ENCODE results near the gene CLIP4. TPM values are rescaled to one million over a fixed set of nuclear protein-coding genes. Genes with fewer than 3 reads are reported as not detected.

CLIP4 gene
- total RNA-seq, 2 experiments from 2014 or later: 36.8 to 39.4 TPM

DNA sequence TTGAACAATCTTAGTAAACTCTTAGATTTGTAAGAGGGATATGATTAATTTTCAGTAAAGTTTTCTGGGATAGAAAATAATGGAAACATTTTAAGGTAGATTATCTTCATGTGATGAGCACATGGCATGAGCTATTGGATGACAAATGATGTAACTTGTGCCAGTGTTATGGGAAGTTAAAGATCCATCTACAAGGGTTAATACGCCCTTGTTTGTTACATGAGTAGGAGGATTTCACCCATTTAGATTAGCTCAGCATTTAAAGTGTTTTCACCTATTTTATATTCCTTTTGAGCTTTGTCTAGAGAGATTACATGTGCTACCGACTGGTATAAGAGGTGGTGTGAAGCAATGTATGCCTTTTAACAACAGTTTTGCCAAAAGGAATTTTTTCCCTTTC, 5.6 kb downstream of the CLIP4 start:
- no peaks in the 10 kb centered on the region for H3K9me3 ChIP-seq (ENCODE audit: control insufficient read depth in 1 of 2, insufficient read depth in 1 of 2, low read length in 2 of 2)
- H3K4me1 ChIP-seq (ENCODE audit: insufficient read depth, low read length): peaks cover 13% of the 10 kb centered on the region
- peaks cover 69% of the 10 kb centered on the region for H3K36me3 Mint-ChIP-seq (ENCODE audit: low read depth)
- peaks cover 9% of the 10 kb centered on the region for H3K9me3 Mint-ChIP-seq
- intact Hi-C loops (cut with DNase I, micrococcal nuclease): no loop called here
- POLR2A ChIA-PET: interaction anchor here (1.3 to 5.7 kb wide), 3 partner anchors 58 to 110 kb away, joined by 3 to 68 read pairs (median 7); no protein-coding TSS in a partner anchor
- H3K27me3 ChIP-seq (ENCODE audit: control insufficient read depth in 1 of 2, insufficient read depth in 2 of 2, low read length in 2 of 2): no peaks in the 10 kb centered on the region
- DNase-seq: no peak
- H3K4me3 ChIP-seq (ENCODE audit: low read length): no peak overlapping the region
- H3K4me3 Mint-ChIP-seq: no peak overlapping the region
- ATAC-seq (ENCODE audit: poor library complexity): no peak
- H3K4me1 Mint-ChIP-seq (ENCODE audit: low read depth): peaks cover 53% of the 10 kb centered on the region
- TF ChIP-seq, protein P1, sequence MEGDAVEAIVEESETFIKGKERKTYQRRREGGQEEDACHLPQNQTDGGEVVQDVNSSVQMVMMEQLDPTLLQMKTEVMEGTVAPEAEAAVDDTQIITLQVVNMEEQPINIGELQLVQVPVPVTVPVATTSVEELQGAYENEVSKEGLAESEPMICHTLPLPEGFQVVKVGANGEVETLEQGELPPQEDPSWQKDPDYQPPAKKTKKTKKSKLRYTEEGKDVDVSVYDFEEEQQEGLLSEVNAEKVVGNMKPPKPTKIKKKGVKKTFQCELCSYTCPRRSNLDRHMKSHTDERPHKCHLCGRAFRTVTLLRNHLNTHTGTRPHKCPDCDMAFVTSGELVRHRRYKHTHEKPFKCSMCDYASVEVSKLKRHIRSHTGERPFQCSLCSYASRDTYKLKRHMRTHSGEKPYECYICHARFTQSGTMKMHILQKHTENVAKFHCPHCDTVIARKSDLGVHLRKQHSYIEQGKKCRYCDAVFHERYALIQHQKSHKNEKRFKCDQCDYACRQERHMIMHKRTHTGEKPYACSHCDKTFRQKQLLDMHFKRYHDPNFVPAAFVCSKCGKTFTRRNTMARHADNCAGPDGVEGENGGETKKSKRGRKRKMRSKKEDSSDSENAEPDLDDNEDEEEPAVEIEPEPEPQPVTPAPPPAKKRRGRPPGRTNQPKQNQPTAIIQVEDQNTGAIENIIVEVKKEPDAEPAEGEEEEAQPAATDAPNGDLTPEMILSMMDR (IDR thresholded peaks at IDR 0.05): no peak
- H3K27ac Mint-ChIP-seq: no peak overlapping the region
- H3K27ac ChIP-seq (ENCODE audit: low read depth in 1 of 2, low read length in 2 of 2): no peak overlapping the region
- H3K36me3 ChIP-seq (ENCODE audit: insufficient read depth, low read length): peaks cover 34% of the 10 kb centered on the region
- no peaks in the 10 kb centered on the region for H3K27me3 Mint-ChIP-seq
- CTCF ChIA-PET: no interaction called here

DNA sequence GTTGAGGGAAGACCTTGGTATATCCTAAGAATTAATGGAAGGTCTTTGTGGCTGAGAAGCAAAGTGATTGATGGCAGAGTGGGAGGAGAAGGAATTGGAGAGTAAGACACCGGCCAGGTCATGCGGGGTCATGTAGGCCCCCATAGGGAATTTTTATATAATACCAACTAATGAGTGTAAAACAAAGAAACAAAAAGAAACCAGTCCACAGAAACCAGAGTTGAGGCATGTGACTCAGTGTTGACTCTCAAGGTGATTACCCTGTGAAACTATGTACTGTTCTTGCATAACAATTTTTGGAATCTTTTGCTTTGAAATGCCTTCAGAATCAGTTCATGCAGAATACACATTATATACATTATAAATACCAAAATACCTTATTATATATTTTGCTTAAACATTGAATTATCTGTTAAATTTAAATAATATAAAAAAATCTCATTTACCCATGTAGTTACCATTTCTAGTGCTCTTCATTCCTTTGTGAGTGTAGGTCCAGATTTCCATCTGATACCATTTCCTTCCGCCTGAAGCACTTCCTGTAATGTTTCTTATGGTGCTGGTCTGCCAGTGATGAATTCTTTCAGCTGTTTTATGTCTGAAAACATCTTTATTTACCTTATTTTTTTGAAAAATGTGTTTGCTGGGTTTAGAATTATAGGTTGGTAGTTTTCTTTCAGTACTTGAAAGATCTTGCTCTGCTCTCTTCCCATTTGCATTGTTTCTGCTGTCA, 8.6 kb downstream of the CLIP4 start:
- Mint-ChIP-seq H3K4me1 (ENCODE audit: low read depth) (peaks cover 42% of the 10 kb centered on the region), H3K27me3 (no peaks in the 10 kb centered on the region), H3K36me3 (ENCODE audit: low read depth) (peaks cover 82% of the 10 kb centered on the region), H3K27ac (no peak overlapping the region), H3K9me3 (peaks cover 9% of the 10 kb centered on the region), H3K4me3 (no peak overlapping the region)
- DNase-seq (no peak), ATAC-seq (ENCODE audit: poor library complexity) (no peak)
- H3K9me3 ChIP-seq (ENCODE audit: control insufficient read depth in 1 of 2, insufficient read depth in 1 of 2, low read length in 2 of 2): no peaks in the 10 kb centered on the region
- POLR2A ChIA-PET: no interaction called here
- no peak overlapping the region for H3K4me3 ChIP-seq (ENCODE audit: low read length)
- no peak overlapping the region for H3K27ac ChIP-seq (ENCODE audit: low read depth in 1 of 2, low read length in 2 of 2)
- peaks cover 40% of the 10 kb centered on the region for H3K36me3 ChIP-seq (ENCODE audit: insufficient read depth, low read length)
- TF ChIP-seq, protein P1 (IDR thresholded peaks at IDR 0.05): no peak
- no peaks in the 10 kb centered on the region for H3K27me3 ChIP-seq (ENCODE audit: control insufficient read depth in 1 of 2, insufficient read depth in 2 of 2, low read length in 2 of 2)
- CTCF ChIA-PET: no interaction called here
- H3K4me1 ChIP-seq (ENCODE audit: insufficient read depth, low read length): peaks cover 4% of the 10 kb centered on the region
- intact Hi-C loops (cut with DNase I, micrococcal nuclease): no loop called here

- Mint-ChIP-seq H3K4me3 (no peak overlapping the region), H3K4me1 (ENCODE audit: low read depth) (peaks cover 38% of the 10 kb centered on the region), H3K27me3 (no peaks in the 10 kb centered on the region), H3K9me3 (peaks cover 9% of the 10 kb centered on the region), H3K27ac (no peak overlapping the region), H3K36me3 (ENCODE audit: low read depth) (peaks cover 87% of the 10 kb centered on the region)
- H3K27ac ChIP-seq (ENCODE audit: low read depth in 1 of 2, low read length in 2 of 2): no peak overlapping the region
- H3K36me3 ChIP-seq (ENCODE audit: insufficient read depth, low read length): peaks cover 42% of the 10 kb centered on the region
- ATAC-seq (ENCODE audit: poor library complexity) (no peak), DNase-seq (no peak)
- H3K27me3 ChIP-seq (ENCODE audit: control insufficient read depth in 1 of 2, insufficient read depth in 2 of 2, low read length in 2 of 2): no peaks in the 10 kb centered on the region
- TF ChIP-seq, protein P1 (IDR thresholded peaks at IDR 0.05): no peak
- no peak overlapping the region for H3K4me3 ChIP-seq (ENCODE audit: low read length)
- intact Hi-C loops (cut with DNase I, micrococcal nuclease): no loop called here
- CTCF ChIA-PET: no interaction called here
- no peaks in the 10 kb centered on the region for H3K9me3 ChIP-seq (ENCODE audit: control insufficient read depth in 1 of 2, insufficient read depth in 1 of 2, low read length in 2 of 2)
- POLR2A ChIA-PET: interaction anchor here (2.0 kb wide), 1 partner anchor 8 kb away, joined by 8 read pairs; no protein-coding TSS in a partner anchor
- H3K4me1 ChIP-seq (ENCODE audit: insufficient read depth, low read length): peaks cover under 1% of the 10 kb centered on the region
Observed at GRCh38 chr2:29124504-29124903, 9.3 kb downstream of the CLIP4 start.
